Measurements from ENCODE around the gene LRP5. TPM values are rescaled to one million over a fixed set of nuclear protein-coding genes. Genes with fewer than 3 reads are reported as not detected.
A peak's percentile ranks its signal among the peaks of the same experiment; 100 is the strongest.

LRP5 gene
- total and polyA plus RNA-seq, 2 donors, result 30.8 to 54.8 TPM

- H3K27ac ChIP-seq (ENCODE audit: low read depth), result no peak overlapping the region
- DNase-seq (ENCODE audit: extremely low spot score), result no peak
- WGBS, result 85% methylated on average over 11 of the region's 11 CpGs
- H3K4me1 ChIP-seq (ENCODE audit: insufficient read depth), result no peaks in the 10 kb centered on the region
- H3K36me3 ChIP-seq (ENCODE audit: insufficient read depth), result no peaks in the 10 kb centered on the region
- no peak overlapping the region for H3K4me3 ChIP-seq (ENCODE audit: low read depth, low read length)
These were observed 4.3 kb upstream of the LRP5 start for GRCh38 chr11:68308068-68308467.

- Histone ChIP-seq H3K4me3 (ENCODE audit: low read depth, low read length) (no peak overlapping the region), H3K4me1 (ENCODE audit: insufficient read depth) (no peaks in the 10 kb centered on the region), H3K36me3 (ENCODE audit: insufficient read depth) (no peaks in the 10 kb centered on the region), H3K27ac (ENCODE audit: low read depth) (no peak overlapping the region)
- 77% methylated on average over 2 of the region's 2 CpGs for WGBS
- DNase-seq (ENCODE audit: extremely low spot score), result no peak
These were observed 2.7 kb upstream of the LRP5 start for GRCh38 chr11:68309621-68310185.

GRCh38 chr11:68311160-68312116, 953 bp upstream of the LRP5 start:
- DNase-seq (ENCODE audit: extremely low spot score), result no peak
- Histone ChIP-seq H3K27ac (ENCODE audit: low read depth) (no peak overlapping the region), H3K4me3 (ENCODE audit: low read depth, low read length) (no peak overlapping the region), H3K36me3 (ENCODE audit: insufficient read depth) (no peaks in the 10 kb centered on the region), H3K4me1 (ENCODE audit: insufficient read depth) (no peaks in the 10 kb centered on the region)
- whole genome bisulfite sequencing, result 77% methylated on average over 25 of the region's 25 CpGs

- Histone ChIP-seq H3K4me3 (ENCODE audit: low read depth, low read length) (peak overlapping the region; percentile 85), H3K27ac (ENCODE audit: low read depth) (no peak overlapping the region), H3K4me1 (ENCODE audit: insufficient read depth) (no peaks in the 10 kb centered on the region), H3K36me3 (ENCODE audit: insufficient read depth) (no peaks in the 10 kb centered on the region)
- DNase-seq (ENCODE audit: extremely low spot score), result no peak
- WGBS, result under 1% methylated on average over 102 of the region's 102 CpGs
These were observed 586 bp downstream of the LRP5 start for GRCh38 chr11:68312780-68313573.

GRCh38 chr11:68313574-68314202, 1.3 kb downstream of the LRP5 start:
- 11% methylated on average over 19 of the region's 19 CpGs for WGBS
- H3K36me3 ChIP-seq (ENCODE audit: insufficient read depth), result no peaks in the 10 kb centered on the region
- H3K4me3 ChIP-seq (ENCODE audit: low read depth, low read length), result peak overlapping the region; percentile 85
- no peak for DNase-seq (ENCODE audit: extremely low spot score)
- H3K4me1 ChIP-seq (ENCODE audit: insufficient read depth), result no peaks in the 10 kb centered on the region
- H3K27ac ChIP-seq (ENCODE audit: low read depth), result no peak overlapping the region

GRCh38 chr11:68314203-68315170, 2.1 kb downstream of the LRP5 start:
- Histone ChIP-seq H3K4me1 (ENCODE audit: insufficient read depth) (no peaks in the 10 kb centered on the region), H3K36me3 (ENCODE audit: insufficient read depth) (no peaks in the 10 kb centered on the region), H3K27ac (ENCODE audit: low read depth) (peak overlapping the region; percentile 30), H3K4me3 (ENCODE audit: low read depth, low read length) (no peak overlapping the region)
- DNase-seq (ENCODE audit: extremely low spot score), result no peak
- 26% methylated on average over 27 of the region's 27 CpGs for WGBS

GRCh38 chr11:68315171-68315920, 3.0 kb downstream of the LRP5 start:
- Histone ChIP-seq H3K4me1 (ENCODE audit: insufficient read depth) (no peaks in the 10 kb centered on the region), H3K36me3 (ENCODE audit: insufficient read depth) (no peaks in the 10 kb centered on the region), H3K27ac (ENCODE audit: low read depth) (peak overlapping the region; percentile 2), H3K4me3 (ENCODE audit: low read depth, low read length) (no peak overlapping the region)
- WGBS, result 60% methylated on average over 19 of the region's 19 CpGs
- DNase-seq (ENCODE audit: extremely low spot score), result no peak

GRCh38 chr11:68317147-68317785, 4.9 kb downstream of the LRP5 start:
- 77% methylated on average over 15 of the region's 15 CpGs for WGBS
- no peak overlapping the region for H3K27ac ChIP-seq (ENCODE audit: low read depth)
- DNase-seq (ENCODE audit: extremely low spot score), result no peak
- H3K36me3 ChIP-seq (ENCODE audit: insufficient read depth), result no peaks in the 10 kb centered on the region
- H3K4me1 ChIP-seq (ENCODE audit: insufficient read depth), result no peaks in the 10 kb centered on the region
- no peak overlapping the region for H3K4me3 ChIP-seq (ENCODE audit: low read depth, low read length)

GRCh38 chr11:68321293-68322051, 9.1 kb downstream of the LRP5 start:
- H3K27ac ChIP-seq (ENCODE audit: low read depth), result no peak overlapping the region
- no peak for DNase-seq (ENCODE audit: extremely low spot score)
- no peaks in the 10 kb centered on the region for H3K4me1 ChIP-seq (ENCODE audit: insufficient read depth)
- no peak overlapping the region for H3K4me3 ChIP-seq (ENCODE audit: low read depth, low read length)
- WGBS, result 79% methylated on average over 16 of the region's 16 CpGs
- no peaks in the 10 kb centered on the region for H3K36me3 ChIP-seq (ENCODE audit: insufficient read depth)

GRCh38 chr11:68322052-68322430, 9.7 kb downstream of the LRP5 start:
- H3K27ac ChIP-seq (ENCODE audit: low read depth), result no peak overlapping the region
- H3K36me3 ChIP-seq (ENCODE audit: insufficient read depth), result no peaks in the 10 kb centered on the region
- H3K4me3 ChIP-seq (ENCODE audit: low read depth, low read length), result no peak overlapping the region
- H3K4me1 ChIP-seq (ENCODE audit: insufficient read depth), result no peaks in the 10 kb centered on the region
- DNase-seq (ENCODE audit: extremely low spot score), result no peak
- 86% methylated on average over 9 of the region's 9 CpGs for WGBS

GRCh38 chr11:68324241-68324640, 11.8 kb downstream of the LRP5 start:
- no peaks in the 10 kb centered on the region for H3K36me3 ChIP-seq (ENCODE audit: insufficient read depth)
- no peaks in the 10 kb centered on the region for H3K4me1 ChIP-seq (ENCODE audit: insufficient read depth)
- H3K27ac ChIP-seq (ENCODE audit: low read depth), result no peak overlapping the region
- WGBS, result 92% methylated on average over 9 of the region's 9 CpGs
- DNase-seq (ENCODE audit: extremely low spot score), result no peak
- H3K4me3 ChIP-seq (ENCODE audit: low read depth, low read length), result no peak overlapping the region
